Measurements from ENCODE around the gene MRPS7.
A peak's percentile ranks its signal among the peaks of the same experiment; 100 is the strongest.
"Not testable (repeated sequence)": the region's sequence is repeated elsewhere in the genome, so short reads cannot be mapped to it uniquely, and the experiment has no call there.

MRPS7 gene

DNA sequence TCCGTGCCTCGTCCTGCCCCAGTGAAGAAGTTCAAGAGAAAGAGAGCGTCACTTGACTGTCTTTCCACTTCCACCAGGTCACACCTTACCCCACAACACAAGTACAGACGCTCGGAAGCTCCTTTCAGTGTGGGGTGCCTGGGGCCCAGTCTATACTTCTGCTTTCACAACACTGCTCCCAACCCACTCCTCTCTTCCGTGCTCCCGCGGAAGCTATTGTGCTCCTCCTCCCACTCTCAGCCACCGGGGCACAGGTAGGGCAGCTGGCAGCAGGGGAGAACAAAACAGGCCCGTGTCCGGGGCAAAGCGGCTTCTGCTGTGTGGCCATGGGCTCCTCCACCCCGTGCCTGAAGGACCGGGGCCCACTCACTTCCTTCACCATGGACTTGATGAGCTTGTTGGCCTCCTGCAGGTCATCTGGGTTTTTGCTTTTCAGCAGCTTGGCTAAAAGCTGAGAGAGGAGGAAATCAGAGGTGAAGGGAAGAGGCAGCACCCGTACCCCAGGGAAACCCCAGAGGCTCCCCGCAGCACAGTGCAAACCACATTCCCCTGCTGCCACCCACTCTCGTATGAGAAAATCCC, 19.1 kb upstream of the MRPS7 start:
- no peak for DNase-seq (ENCODE audit: low read depth in 1 of 2, low spot score in 1 of 2)

GRCh38 chr17:75244133-75244866, 17.4 kb upstream of the MRPS7 start:
- DNase-seq (ENCODE audit: low read depth in 1 of 2, low spot score in 1 of 2) = no peak

GRCh38 chr17:75245011-75245410, 16.7 kb upstream of the MRPS7 start:
- DNase-seq (ENCODE audit: low read depth in 1 of 2, low spot score in 1 of 2) = no peak

- no peak for DNase-seq (ENCODE audit: low read depth in 1 of 2, low spot score in 1 of 2)
These were observed 15.3 kb upstream of the MRPS7 start for GRCh38 chr17:75246404-75246803.

- DNase-seq (ENCODE audit: low read depth in 1 of 2, low spot score in 1 of 2) = no peak
These were observed 12.1 kb upstream of the MRPS7 start for GRCh38 chr17:75249564-75249963.

- DNase-seq (ENCODE audit: low read depth in 1 of 2, low spot score in 1 of 2) = peak; percentile 59 to 72
These were observed 11.6 kb upstream of the MRPS7 start for GRCh38 chr17:75250009-75250471.

- no peak for DNase-seq (ENCODE audit: low read depth in 1 of 2, low spot score in 1 of 2)
These were observed 9.5 kb upstream of the MRPS7 start for GRCh38 chr17:75252039-75252816.

DNA sequence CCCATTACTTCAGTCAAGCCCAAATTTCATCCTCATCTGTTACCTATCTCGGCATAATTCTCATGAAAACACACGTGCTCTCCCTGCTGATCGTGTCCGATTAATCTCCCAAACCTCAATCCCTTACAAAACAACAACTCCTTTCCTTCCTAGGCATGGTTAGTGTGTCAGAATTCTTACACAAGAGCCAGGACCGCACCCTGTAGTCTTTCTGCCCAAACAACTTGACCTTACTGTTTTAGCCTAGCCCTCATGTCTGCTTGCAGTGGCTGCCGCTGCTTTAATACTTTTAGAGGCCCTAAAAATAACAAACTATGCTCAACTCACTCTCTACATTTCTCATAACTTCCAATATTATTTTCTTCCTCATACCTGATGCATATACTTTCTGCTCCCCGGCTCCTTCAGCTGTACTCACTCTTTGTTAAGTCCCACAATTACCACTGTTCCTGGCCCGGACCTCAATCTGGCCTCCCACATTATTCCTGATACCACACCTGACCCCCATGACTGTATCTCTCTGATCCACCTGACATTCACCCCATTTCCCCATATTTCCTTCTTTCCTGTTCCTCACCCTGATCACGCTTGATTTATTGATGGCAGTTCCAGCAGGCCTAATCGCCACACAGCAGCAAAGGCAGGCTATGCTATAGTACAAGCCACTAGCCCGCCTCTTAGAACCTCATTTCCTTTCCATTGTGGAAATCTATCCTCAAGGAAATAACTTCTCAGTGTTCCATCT, 5.6 kb upstream of the MRPS7 start:
- not testable (repeated sequence) for DNase-seq (ENCODE audit: low read depth in 1 of 2, low spot score in 1 of 2)

DNA sequence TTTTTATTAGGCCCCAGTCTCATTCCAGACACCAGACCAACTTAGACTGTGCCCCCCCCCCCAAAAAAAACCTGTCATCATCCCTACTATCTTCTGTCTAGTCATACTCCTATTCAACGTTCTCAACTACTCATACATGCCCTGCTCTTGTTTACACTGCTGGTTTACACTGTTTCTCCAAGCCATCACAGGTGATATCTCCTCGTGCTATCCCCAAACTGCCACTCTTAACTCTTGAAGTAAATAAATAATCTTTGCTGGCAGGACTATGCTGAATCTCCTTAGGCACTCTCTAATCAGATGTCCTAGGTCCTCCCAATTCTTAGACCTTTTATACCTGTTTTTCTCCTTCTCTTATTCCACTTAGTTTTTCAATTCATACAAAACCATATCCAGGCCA, 4.5 kb upstream of the MRPS7 start:
- DNase-seq (ENCODE audit: low read depth in 1 of 2, low spot score in 1 of 2) = not testable (repeated sequence)

- no peak for DNase-seq (ENCODE audit: low read depth in 1 of 2, low spot score in 1 of 2)
These were observed 891 bp upstream of the MRPS7 start for GRCh38 chr17:75260641-75261335.

- DNase-seq (ENCODE audit: low read depth in 1 of 2, low spot score in 1 of 2) = no peak
These were observed 480 bp downstream of the MRPS7 start for GRCh38 chr17:75262112-75262606.

GRCh38 chr17:75263055-75263454, 1.4 kb downstream of the MRPS7 start:
- DNase-seq (ENCODE audit: low read depth in 1 of 2, low spot score in 1 of 2) = no peak

DNA sequence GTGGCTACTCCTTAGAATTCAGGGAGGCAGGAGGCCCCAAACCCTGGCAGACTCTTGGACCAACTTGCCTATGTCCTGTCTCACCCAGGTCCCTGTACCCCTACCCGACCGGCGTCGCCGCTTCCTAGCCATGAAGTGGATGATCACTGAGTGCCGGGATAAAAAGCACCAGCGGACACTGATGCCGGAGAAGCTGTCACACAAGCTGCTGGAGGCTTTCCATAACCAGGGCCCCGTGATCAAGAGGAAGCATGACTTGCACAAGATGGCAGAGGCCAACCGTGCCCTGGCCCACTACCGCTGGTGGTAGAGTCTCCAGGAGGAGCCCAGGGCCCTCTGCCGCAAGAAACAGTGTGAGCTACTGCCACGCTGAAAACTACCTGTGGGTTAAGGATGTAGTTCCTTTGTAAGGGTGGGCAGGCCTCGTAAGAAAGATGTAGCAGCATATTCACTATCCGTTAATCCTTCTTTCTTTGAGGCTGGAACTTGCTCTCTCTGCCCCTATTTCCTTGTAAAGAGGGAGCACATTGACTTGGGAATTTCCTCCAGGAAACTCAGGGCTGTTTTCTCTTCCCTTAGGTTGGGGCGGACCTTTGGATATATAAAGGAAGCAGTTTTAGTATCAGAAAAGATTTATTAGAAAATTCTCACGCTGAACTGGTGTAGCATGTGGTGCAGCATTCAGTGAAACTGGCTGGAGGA, 4.1 kb downstream of the MRPS7 start:
- DNase-seq (ENCODE audit: low read depth in 1 of 2, low spot score in 1 of 2) = no peak

- DNase-seq (ENCODE audit: low read depth in 1 of 2, low spot score in 1 of 2) = no peak
These were observed 4.9 kb downstream of the MRPS7 start for GRCh38 chr17:75266316-75267152.

GRCh38 chr17:75267153-75267410, 5.4 kb downstream of the MRPS7 start:
- no peak for DNase-seq (ENCODE audit: low read depth in 1 of 2, low spot score in 1 of 2)

GRCh38 chr17:75267411-75268232, 5.9 kb downstream of the MRPS7 start:
- no peak for DNase-seq (ENCODE audit: low read depth in 1 of 2, low spot score in 1 of 2)

- DNase-seq (ENCODE audit: low read depth in 1 of 2, low spot score in 1 of 2) = no peak
These were observed 8.2 kb downstream of the MRPS7 start for GRCh38 chr17:75269844-75270217.

DNA sequence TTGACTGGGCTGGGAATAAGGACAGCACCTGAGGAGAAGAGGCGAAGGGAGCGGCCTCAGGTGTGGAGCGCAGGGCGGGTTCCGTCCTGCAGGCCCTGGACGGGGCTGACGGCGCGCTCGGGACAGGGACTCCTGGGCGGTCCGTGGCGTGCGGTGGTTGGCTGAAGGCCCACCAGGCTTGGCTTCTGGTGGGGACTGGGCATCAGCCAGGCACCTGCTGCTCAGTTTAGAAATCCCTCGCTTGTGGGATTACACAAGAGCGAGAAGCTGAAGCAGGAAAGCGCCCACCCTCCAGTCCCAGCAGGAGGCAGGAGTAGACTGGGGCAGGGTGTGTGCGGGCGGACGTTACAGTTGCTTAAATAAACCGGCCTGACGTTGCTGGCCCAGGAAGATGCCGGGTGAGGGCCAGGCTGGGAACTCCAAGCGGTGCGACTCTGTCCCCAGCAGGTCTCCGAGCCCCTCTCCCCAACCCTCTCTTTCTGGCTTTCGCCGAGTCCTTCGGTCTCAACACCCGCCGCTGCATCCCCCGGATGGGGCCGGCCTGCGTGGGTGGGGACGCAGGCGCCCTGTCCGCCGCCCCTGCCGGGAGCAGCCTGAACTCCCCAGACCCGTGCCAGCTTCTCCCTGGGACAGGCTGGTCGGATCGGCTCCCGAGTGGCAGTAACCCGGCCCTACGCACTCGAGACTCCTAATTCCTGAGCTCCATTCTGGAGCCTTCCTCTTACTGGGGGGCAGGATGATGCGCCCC, 8.7 kb downstream of the MRPS7 start:
- peak in 1 of 2 donors; percentile 35 for DNase-seq (ENCODE audit: low read depth in 1 of 2, low spot score in 1 of 2)
